KMS-11 (cell line): ENCODE data around the gene PHLDA2.
A peak's percentile ranks its signal among the peaks of the same experiment; 100 is the strongest.

ENCODE experiments used
- H2AFZ ChIP-seq: fragments of 200-600 bp; sonication (generic); 2 replicates; pipeline ENCODE4 v1.6.1; 2016; ENCODE audit warnings: antibody characterized with exemption, mixed run types, low read depth
- H3K27ac ChIP-seq: fragments of 200-600 bp; sonication (generic); 2 replicates; pipeline ENCODE4 v1.6.1; 2016; ENCODE audit warnings: mild to moderate bottlenecking, mixed run types
- H3K27me3 ChIP-seq: fragments of 200-600 bp; sonication (generic); 2 replicates; pipeline ENCODE4 v1.6.1; 2017; ENCODE audit warnings: mild to moderate bottlenecking, low read depth, mixed run types, moderate library complexity; ENCODE audit not compliant: insufficient read depth
- H3K36me3 ChIP-seq: fragments of 200-600 bp; sonication (generic); 2 replicates; pipeline ENCODE4 v1.6.1; 2017; ENCODE audit warnings: mild to moderate bottlenecking, mixed run types; ENCODE audit not compliant: insufficient read depth
- H3K4me1 ChIP-seq: fragments of 200-600 bp; sonication (generic); 2 replicates; pipeline ENCODE4 v1.6.1; 2016; ENCODE audit warnings: mild to moderate bottlenecking, low read depth, mixed run types; ENCODE audit not compliant: poor library complexity, severe bottlenecking
- H3K4me2 ChIP-seq: fragments of 200-600 bp; sonication (generic); 2 replicates; pipeline ENCODE4 v1.7.0; 2016; ENCODE audit warnings: mild to moderate bottlenecking, mixed run types
- H3K4me3 ChIP-seq: fragments of 200-600 bp; sonication (generic); IDR thresholded peaks from 2 replicates; pipeline ENCODE4 v1.6.1; 2017; ENCODE audit warnings: low read depth, low read length, mixed read lengths; ENCODE audit not compliant: insufficient read depth
- H3K79me2 ChIP-seq: fragments of 200-600 bp; sonication (generic); 2 replicates; pipeline ENCODE4 v1.6.1; 2016; ENCODE audit warnings: low read depth, mixed run types; ENCODE audit not compliant: insufficient read depth
- H3K9ac ChIP-seq: fragments of 200-600 bp; sonication (generic); 2 replicates; pipeline ENCODE4 v1.6.1; 2016; ENCODE audit warnings: mild to moderate bottlenecking, mixed run types
- H4K20me1 ChIP-seq: fragments of 200-600 bp; sonication (generic); 2 replicates; pipeline ENCODE4 v1.6.1; 2016; ENCODE audit warnings: mild to moderate bottlenecking, mixed run types; ENCODE audit not compliant: insufficient read depth
- CTCF ChIP-seq: fragments of 200-600 bp; sonication (generic); conservative IDR thresholded peaks from 2 replicates; pipeline ENCODE4 v1.6.1; 2017; ENCODE audit warnings: low read depth, mild to moderate bottlenecking, antibody characterized with exemption, low read length, moderate library complexity, mixed read lengths

PHLDA2 gene

GRCh38 chr11:2931771-2932738 is 2.8 kb upstream of the PHLDA2 start:
- no peak overlapping the region for H3K27ac ChIP-seq
- H3K27me3 ChIP-seq, result peaks cover 18% of the 10 kb centered on the region
- TF ChIP-seq CTCF, result no peak
- no peaks in the 10 kb centered on the region for H3K36me3 ChIP-seq
- H3K79me2 ChIP-seq, result no peaks in the 10 kb centered on the region
- H4K20me1 ChIP-seq, result no peaks in the 10 kb centered on the region
- H2AFZ ChIP-seq, result no peak overlapping the region
- H3K4me1 ChIP-seq, result peaks cover 22% of the 10 kb centered on the region
- no peak overlapping the region for H3K9ac ChIP-seq
- H3K4me3 ChIP-seq, result no peak overlapping the region
- no peak overlapping the region for H3K4me2 ChIP-seq

GRCh38 chr11:2931420-2931746 is 2.2 kb upstream of the PHLDA2 start:
- no peaks in the 10 kb centered on the region for H3K79me2 ChIP-seq
- H2AFZ ChIP-seq, result no peak overlapping the region
- peaks cover 22% of the 10 kb centered on the region for H3K4me1 ChIP-seq
- TF ChIP-seq CTCF, result no peak
- no peaks in the 10 kb centered on the region for H4K20me1 ChIP-seq
- no peak overlapping the region for H3K4me2 ChIP-seq
- peaks cover 25% of the 10 kb centered on the region for H3K27me3 ChIP-seq
- H3K9ac ChIP-seq, result no peak overlapping the region
- no peak overlapping the region for H3K27ac ChIP-seq
- no peaks in the 10 kb centered on the region for H3K36me3 ChIP-seq
- H3K4me3 ChIP-seq, result no peak overlapping the region

GRCh38 chr11:2930704-2931419 is 1.6 kb upstream of the PHLDA2 start:
- no peaks in the 10 kb centered on the region for H3K36me3 ChIP-seq
- peak overlapping the region; percentile 60; the same call in 1 of the 2 replicates for H3K9ac ChIP-seq
- no peaks in the 10 kb centered on the region for H4K20me1 ChIP-seq
- peaks cover 26% of the 10 kb centered on the region for H3K27me3 ChIP-seq
- H3K4me1 ChIP-seq, result peaks cover 22% of the 10 kb centered on the region
- peak; percentile 89 for TF ChIP-seq CTCF
- H3K4me3 ChIP-seq, result no peak overlapping the region
- H3K4me2 ChIP-seq, result peak overlapping the region; percentile 86
- peak overlapping the region; percentile 68 for H2AFZ ChIP-seq
- H3K27ac ChIP-seq, result no peak overlapping the region
- H3K79me2 ChIP-seq, result no peaks in the 10 kb centered on the region

- Histone ChIP-seq H3K4me1 (peaks cover 22% of the 10 kb centered on the region), H3K36me3 (no peaks in the 10 kb centered on the region), H3K4me3 (no peak overlapping the region), H3K27ac (no peak overlapping the region), H2AFZ (peak overlapping the region; percentile 68), H3K4me2 (peak overlapping the region; percentile 86), H3K9ac (peak overlapping the region; percentile 60; the same call in 1 of the 2 replicates), H3K79me2 (no peaks in the 10 kb centered on the region), H3K27me3 (peaks cover 26% of the 10 kb centered on the region), H4K20me1 (no peaks in the 10 kb centered on the region)
- TF ChIP-seq CTCF, result no peak; the same call in 1 of the 2 replicates
Observed at GRCh38 chr11:2929950-2930703, 907 bp upstream of the PHLDA2 start.
